ENCODE measurements around the gene BMP5.

Gene BMP5

DNA sequence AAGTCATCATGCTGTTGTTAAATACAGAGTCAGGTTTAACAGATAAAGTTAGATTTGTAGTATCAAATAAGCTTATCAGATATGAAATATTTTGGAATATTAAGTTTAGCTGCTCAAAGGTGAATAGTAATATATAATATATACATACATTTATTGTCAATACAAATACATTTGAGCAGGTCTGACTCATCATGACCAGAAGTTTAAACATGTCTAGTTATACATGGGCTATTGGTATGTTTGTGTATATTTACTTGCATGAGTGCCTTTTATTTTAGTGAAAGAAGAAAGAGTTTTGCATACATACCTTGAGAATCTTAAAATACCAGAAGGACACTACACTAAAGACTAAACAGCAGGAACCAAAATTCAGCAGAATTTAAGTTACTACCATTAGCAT is 76.8 kb downstream of the BMP5 start:
- DNase-seq = no peak

GRCh38 chr6:55794136-55794812 is 81.1 kb downstream of the BMP5 start:
- DNase-seq = no peak

- DNase-seq = no peak
Observed at GRCh38 chr6:55785273-55785672, 90.1 kb downstream of the BMP5 start.

DNA sequence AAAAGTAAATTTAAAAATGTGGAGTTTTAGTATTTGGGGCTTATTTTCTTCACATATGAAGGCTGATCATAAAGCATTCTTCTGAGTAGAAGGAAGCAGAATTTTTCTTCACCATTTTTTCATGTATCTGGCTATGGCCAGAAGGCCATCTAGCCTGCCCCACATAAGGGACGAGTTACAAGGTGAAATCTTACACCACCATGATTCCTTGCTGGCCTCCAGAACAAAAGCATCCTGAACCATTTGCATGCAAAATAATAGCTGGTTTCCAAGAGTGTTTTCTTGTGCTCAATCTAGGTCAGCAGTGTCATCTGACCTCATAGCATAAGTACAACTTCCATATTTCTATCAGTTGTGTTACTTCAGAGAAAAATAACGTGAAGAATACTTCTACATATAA is 93.1 kb downstream of the BMP5 start:
- DNase-seq = no peak

DNA sequence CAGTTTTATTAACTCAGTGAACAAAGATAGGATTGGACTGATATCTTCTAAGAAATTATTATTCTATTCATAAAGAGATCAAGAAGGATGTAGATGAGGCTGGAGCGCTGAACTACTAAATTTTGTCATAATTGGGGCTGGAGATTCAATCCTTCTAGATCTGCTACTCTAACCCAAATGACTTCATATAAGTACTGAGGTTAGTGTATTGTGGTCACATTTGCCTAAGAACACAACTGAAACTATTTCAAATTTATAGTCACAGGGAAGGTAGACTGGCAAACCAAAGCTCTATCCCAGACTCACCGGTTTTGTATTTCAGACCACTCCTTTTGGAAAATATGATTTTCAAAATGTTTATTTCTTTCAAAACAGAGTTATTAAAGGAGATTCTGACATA is 96.7 kb downstream of the BMP5 start:
- no peak for DNase-seq

DNA sequence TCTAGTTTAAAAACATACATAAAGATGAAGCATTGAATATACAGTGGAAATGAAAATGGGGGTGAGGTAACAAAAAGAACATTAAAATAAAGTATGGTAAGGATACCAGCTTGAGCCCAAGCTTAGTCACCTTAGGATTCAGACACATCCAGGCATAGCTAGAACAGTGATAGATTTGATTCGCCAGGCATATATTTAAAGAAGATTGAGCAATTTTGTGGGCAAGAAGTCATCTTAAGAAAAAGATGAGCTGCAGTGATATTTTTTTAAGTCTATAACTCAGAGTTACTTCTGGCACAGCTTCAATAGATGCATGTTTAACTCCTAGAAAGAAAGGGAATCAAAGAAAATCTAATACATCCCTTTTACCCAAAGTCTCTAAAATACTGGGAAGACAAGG is 97.9 kb downstream of the BMP5 start:
- DNase-seq = no peak

- DNase-seq = peak; percentile 39
Observed at GRCh38 chr6:55776113-55776512, 99.3 kb downstream of the BMP5 start.

DNA sequence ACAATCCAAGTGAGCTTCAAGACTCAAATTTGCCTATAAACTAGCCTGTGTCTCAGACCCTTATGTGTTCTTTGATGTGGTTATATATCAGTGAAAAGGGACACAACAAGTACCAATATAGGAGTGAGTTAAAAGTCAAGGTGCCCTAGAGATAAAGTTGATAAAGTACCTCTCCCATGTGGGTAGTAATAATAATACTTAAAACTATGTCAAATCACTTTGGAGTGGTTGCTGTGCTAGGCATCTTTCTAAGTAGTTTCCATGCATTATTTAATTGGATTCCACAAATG is 100.4 kb downstream of the BMP5 start:
- DNase-seq = no peak

- DNase-seq = no peak
Observed at GRCh38 chr6:55774286-55775028, 100.9 kb downstream of the BMP5 start.

GRCh38 chr6:55773620-55774216 is 101.7 kb downstream of the BMP5 start:
- no peak for DNase-seq

DNA sequence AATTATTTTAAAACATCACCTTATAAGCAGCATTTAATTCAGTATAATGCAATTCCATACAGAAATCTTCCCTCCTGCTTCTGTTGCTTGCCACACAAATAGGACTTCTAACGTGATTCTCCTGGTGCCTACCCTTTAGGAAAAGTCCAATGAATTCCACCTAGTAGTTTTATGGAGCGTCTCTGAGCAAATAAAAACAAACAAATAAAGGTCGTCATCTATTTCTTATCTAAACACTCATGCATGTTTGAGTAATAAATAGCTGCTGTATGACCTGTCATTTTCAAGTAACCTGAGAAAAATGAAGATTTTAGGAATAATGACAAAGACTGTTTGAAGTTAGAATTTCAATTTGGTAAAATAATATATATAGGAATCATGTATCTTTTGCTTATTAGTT is 102.7 kb downstream of the BMP5 start:
- DNase-seq = peak; percentile 37

DNA sequence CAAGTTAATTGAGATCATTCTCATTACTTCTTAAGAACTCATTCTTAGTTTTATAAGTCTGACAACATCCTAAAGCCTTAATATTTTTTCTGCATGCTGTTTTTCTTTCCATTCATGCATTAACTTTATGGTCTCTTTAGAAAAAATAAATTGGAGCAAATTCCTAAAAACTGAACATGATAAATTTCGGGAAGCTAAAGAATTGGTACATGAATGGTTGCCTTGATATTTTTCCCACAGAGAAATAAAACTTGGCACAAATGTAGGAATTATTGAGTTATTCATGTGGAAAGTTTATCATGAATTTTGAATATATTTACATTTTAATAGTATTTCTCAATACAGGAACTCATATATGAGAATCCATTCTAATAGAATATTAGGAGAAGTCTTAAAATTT is 115.9 kb downstream of the BMP5 start:
- DNase-seq = no peak

- DNase-seq = no peak
Observed at GRCh38 chr6:55758156-55758937, 117.0 kb downstream of the BMP5 start.

DNA sequence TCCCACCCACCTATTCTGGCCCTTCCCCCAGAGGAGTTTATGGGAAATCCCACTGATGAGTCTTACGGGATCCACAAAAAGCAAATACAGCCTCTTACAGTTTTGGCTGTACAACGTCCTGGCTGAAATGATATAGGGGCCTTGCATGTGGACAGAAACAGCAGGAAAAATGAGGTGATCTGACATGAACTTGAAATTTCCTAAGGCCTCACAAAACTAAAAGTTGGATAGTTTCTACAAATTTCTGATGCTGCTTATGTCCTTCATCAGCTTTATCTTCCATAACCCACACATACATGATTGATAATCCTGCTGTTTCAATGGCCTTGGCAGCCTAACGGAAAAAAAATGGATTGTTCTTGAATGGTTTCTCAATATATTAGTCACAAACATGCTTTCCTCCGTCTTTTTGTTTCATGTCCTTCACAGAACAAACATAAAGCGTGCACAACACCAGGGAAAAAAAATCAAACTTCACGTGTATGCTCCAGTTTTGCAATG is 118.8 kb downstream of the BMP5 start:
- DNase-seq = no peak

GRCh38 chr6:55748880-55749279 is 126.5 kb downstream of the BMP5 start:
- no peak for DNase-seq

DNA sequence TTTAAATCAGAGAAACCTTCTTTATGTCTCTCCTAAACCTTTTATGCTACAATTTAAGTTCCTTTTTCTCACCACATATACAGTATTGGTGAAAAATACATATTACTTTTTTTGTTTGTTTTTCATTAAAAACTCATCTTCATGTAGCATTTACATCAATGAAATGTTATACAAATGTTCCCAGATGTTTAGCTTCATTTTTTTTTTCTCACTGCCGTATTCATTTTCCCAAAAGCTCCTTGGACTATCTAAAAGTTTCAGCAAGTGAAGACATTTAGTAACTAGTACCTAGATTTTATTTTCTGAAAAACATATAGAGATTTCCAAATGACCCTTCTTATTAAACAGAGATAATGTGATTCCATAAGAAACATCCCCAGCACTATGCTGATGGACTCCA is 128.9 kb downstream of the BMP5 start:
- no peak for DNase-seq

GRCh38 chr6:55734256-55734655 is 141.1 kb downstream of the BMP5 start:
- DNase-seq = no peak

DNA sequence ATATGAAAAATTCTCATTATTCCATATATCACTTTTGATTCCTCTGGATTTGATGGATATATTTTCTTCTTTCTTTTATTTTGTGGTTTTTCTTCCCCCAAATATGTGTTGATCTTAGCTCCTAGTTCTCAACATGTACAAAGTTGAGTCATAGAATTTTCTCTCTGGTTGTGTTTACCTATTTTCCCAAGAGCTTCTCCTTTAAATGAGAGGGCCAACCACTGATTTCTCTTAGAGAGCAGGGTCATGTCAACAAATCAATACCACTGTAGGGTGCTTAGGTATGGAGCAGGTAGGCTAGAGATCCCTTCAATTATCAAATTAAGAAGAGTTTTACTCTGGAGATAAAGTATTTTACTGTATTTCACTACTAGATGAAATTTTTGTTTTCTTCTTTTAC is 145.7 kb downstream of the BMP5 start:
- DNase-seq = no peak

DNA sequence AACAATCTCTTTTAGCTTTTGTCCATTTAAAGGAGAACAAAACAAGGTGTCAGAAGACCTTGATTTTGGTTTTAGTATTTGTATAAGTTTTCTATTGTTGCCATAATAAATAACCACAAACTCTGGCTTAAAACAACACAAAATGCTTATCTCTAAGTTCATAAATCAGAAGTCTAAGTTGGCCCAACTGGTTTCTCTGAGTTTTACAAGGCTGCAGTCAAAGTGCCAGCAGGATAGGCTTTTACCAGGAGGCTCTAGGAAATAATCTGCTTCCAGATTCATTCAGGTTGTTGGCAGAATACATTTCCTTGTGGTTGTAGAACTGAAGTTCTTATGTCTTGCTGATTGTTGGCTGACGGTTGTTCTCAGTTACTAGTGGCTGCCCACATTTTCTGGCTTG is 149.2 kb downstream of the BMP5 start:
- no peak for DNase-seq

GRCh38 chr6:55714831-55715230 is 160.6 kb downstream of the BMP5 start:
- DNase-seq = no peak

DNA sequence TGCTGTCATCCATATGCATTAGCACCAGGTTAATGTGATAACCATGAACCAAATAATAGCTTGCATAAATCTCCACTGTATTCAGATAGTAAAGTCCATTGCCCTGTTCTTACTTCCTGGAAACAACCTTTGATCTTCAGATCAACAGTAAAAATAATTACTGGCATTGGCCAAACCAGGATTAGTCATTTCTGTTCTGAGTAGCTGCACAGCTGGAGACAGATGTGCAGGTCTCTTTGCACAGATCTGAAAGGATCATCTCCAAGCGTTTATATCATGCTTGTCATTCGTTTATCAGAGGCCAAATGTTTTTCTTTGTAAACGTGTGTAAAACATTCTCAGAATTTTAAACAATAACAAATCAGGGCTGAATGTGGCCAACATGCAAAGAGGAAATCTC is 162.0 kb downstream of the BMP5 start:
- no peak for DNase-seq

- DNase-seq = no peak
Observed at GRCh38 chr6:55708711-55709110, 166.7 kb downstream of the BMP5 start.
